ENCODE data around the gene IRX4. TPM values are rescaled to one million over a fixed set of nuclear protein-coding genes. Genes with fewer than 3 reads are reported as not detected.

Gene IRX4
- total RNA-seq, 1 donor from 2014 or later: not detected

- intact Hi-C loops (cut with DNase I): no loop called here
- H3K4me1 ChIP-seq: no peaks in the 10 kb centered on the region
- TF ChIP-seq CTCF (IDR thresholded peaks at IDR 0.05): no peak
- H3K9me3 ChIP-seq: no peaks in the 10 kb centered on the region
- DNase-seq: peak; percentile 23
- H3K36me3 ChIP-seq: no peaks in the 10 kb centered on the region
- no peak overlapping the region for H3K27ac ChIP-seq
- no peak overlapping the region for H3K4me3 ChIP-seq
- peaks cover 48% of the 10 kb centered on the region for H3K27me3 ChIP-seq
- ATAC-seq: no peak
Observed at GRCh38 chr5:1835431-1835830, 47.3 kb downstream of the IRX4 start.

- no peaks in the 10 kb centered on the region for H3K36me3 ChIP-seq
- H3K9me3 ChIP-seq: no peaks in the 10 kb centered on the region
- TF ChIP-seq CTCF (IDR thresholded peaks at IDR 0.05): no peak
- ATAC-seq (no peak), DNase-seq (peak; percentile 43)
- H3K27me3 ChIP-seq: peaks cover 42% of the 10 kb centered on the region
- no peak overlapping the region for H3K27ac ChIP-seq
- intact Hi-C loops (cut with DNase I): no loop called here
- H3K4me3 ChIP-seq: no peak overlapping the region
- H3K4me1 ChIP-seq: no peaks in the 10 kb centered on the region
Observed at GRCh38 chr5:1834721-1835429, 47.9 kb downstream of the IRX4 start.

- intact Hi-C loops (cut with DNase I): no loop called here
- no peak for ATAC-seq
- no peaks in the 10 kb centered on the region for H3K36me3 ChIP-seq
- H3K27me3 ChIP-seq: peaks cover 36% of the 10 kb centered on the region
- TF ChIP-seq CTCF (IDR thresholded peaks at IDR 0.05): no peak
- DNase-seq: peak; percentile 55
- H3K27ac ChIP-seq: no peak overlapping the region
- no peaks in the 10 kb centered on the region for H3K4me1 ChIP-seq
- H3K9me3 ChIP-seq: no peaks in the 10 kb centered on the region
- no peak overlapping the region for H3K4me3 ChIP-seq
Observed at GRCh38 chr5:1834022-1834551, 48.6 kb downstream of the IRX4 start.

- TF ChIP-seq CTCF (IDR thresholded peaks at IDR 0.05): no peak
Observed at GRCh38 chr5:1833264-1834021, 49.3 kb downstream of the IRX4 start.

GRCh38 chr5:1832511-1833250 lies 50.0 kb downstream of the IRX4 start:
- intact Hi-C loops (cut with DNase I): no loop called here
- Histone ChIP-seq H3K4me1 (no peaks in the 10 kb centered on the region), H3K27me3 (peaks cover 24% of the 10 kb centered on the region), H3K27ac (no peak overlapping the region), H3K9me3 (no peaks in the 10 kb centered on the region), H3K36me3 (no peaks in the 10 kb centered on the region), H3K4me3 (no peak overlapping the region)
- DNase-seq: peak; percentile 55
- no peak for ATAC-seq
- TF ChIP-seq CTCF (IDR thresholded peaks at IDR 0.05): no peak

More at GRCh38 chr5:1833264-1834021, 49.3 kb downstream of the IRX4 start:
- Histone ChIP-seq H3K27ac (no peak overlapping the region), H3K9me3 (no peaks in the 10 kb centered on the region), H3K4me3 (no peak overlapping the region), H3K4me1 (no peaks in the 10 kb centered on the region), H3K36me3 (no peaks in the 10 kb centered on the region), H3K27me3 (peaks cover 30% of the 10 kb centered on the region)
- DNase-seq (peak; percentile 48), ATAC-seq (no peak)
- intact Hi-C loops (cut with DNase I): no loop called here

Measured in upper lobe of right lung (tissue), 1 donor.